ENCODE measurements around the gene ZBTB26. TPM values are rescaled to one million over a fixed set of nuclear protein-coding genes. Genes with fewer than 3 reads are reported as not detected.

The ZBTB26 gene
- total RNA-seq, 1 donor from 2014 or later: 6.5 TPM

DNA sequence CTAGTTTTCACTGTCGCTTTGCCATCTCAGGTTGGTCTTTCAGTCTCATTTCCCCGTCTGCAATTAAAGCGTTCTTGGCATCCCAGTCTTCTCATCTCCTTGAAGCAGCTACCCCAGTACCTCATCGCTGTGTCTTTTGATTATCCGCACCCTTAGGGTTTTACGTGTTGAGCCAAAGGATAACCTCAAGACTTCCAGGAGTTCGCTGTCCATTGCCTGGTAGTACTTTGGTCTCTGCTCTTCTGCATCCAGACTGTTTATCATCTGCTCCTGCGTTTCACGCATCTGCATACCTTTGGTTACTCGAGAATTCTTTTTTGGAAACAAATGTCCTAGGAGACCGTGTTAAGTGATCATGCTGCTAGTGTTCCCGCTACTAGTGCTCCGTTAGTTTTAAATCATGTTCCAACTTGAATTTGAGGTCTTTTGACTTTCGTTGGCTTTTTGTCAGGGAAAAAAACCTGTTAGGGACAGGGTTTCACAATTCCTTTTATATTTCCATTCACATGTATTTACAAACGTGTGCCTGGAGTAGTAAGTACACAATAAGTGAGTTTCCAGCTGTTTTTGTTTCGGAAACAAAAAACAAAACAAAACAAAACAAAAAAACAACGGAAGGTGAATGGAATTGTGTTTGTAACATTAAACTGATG lies 10.4 kb upstream of the ZBTB26 start:
- peaks cover 2% of the 10 kb centered on the region for H3K36me3 Mint-ChIP-seq (ENCODE audit: low read depth, unreplicated experiment)
- no peak for FAIRE-seq

DNA sequence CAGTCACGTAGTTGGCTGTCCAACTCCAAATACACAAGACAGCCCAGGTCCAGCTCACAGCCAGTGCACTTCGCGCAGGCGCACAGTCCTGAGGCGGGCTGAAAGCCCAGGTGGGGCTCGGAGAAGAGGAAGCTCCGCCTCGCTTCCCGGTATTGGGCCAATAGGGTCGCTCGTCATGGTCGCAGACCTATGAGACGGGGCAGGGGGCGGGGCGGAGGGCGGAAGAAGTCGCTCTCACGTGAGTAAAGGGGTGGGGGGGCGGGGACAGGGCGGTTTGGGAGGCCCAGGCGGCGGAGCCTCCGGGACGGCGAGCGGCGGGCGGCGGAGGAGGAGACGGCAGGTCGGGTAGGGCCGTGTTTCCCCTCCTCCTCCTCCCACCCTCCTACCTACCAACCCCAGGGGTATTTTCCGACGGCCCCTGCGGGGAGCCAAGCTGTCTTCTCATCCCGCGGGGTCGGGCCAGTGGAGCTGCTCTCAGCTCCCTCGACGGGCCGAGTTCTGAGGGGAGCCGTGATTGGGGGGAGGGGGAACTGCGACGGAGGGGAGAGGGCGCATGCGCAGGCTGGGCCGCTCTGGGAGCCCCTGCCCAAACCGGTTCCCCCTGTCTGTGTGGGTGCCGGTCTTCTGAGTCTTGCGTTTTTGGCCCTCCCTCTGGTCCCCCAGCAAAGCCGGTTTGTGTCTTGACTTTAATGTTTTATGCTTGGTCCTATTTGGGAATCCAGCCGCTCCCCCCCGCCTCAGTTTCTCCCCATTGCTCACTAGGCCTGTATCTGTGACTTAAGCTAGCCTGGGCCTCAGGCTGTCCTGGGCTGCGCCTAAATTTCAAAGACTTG lies 9.7 kb upstream of the ZBTB26 start, which contains the start of gene RABGAP1:
Gene RABGAP1, plus strand, starts transcription at position 272 of the 833 bp plus-strand sequence. CDS start 16,040 bp downstream, outside the sequence.
- Histone ChIP-seq H3K36me3 (ENCODE audit: insufficient read depth, low read length) (peaks cover 4% of the 10 kb centered on the region), H3K4me2 (ENCODE audit: low read length) (peak within 1 kb of the TSS; percentile 94), H4K20me1 (ENCODE audit: insufficient read depth, low read length) (peaks cover 43% of the 10 kb centered on the region), H2AFZ (ENCODE audit: low read depth, low read length) (peak within 1 kb of the TSS; percentile 88), H3K9ac (ENCODE audit: low read length) (peak within 1 kb of the TSS; percentile 82), H3K27me3 (ENCODE audit: insufficient read depth, low read length) (no peaks in the 10 kb centered on the region), H3K4me1 (ENCODE audit: insufficient read depth, low read length) (peaks cover 7% of the 10 kb centered on the region), H3K27ac (ENCODE audit: low read depth, low read length) (peak within 1 kb of the TSS; percentile 89), H3K4me3 (ENCODE audit: insufficient read depth, low read depth, low read length) (peak within 1 kb of the TSS; percentile 74), H3K9me3 (ENCODE audit: insufficient read depth, low read depth, low read length) (no peaks in the 10 kb centered on the region), H3K79me2 (ENCODE audit: insufficient read depth, low read length) (peaks cover 62% of the 10 kb centered on the region)
- peak within 1 kb of the TSS; percentile 99 for H3K4me3 Mint-ChIP-seq (ENCODE audit: unreplicated experiment)
- DNase-seq (ENCODE audit: low read depth): peak; percentile 90
- no peaks in the 10 kb centered on the region for H3K27me3 Mint-ChIP-seq (ENCODE audit: low read depth, unreplicated experiment)
- peaks cover 2% of the 10 kb centered on the region for H3K36me3 Mint-ChIP-seq (ENCODE audit: low read depth, unreplicated experiment)
- peaks cover 25% of the 10 kb centered on the region for H3K4me1 Mint-ChIP-seq (ENCODE audit: low read depth, unreplicated experiment)
- no peaks in the 10 kb centered on the region for H3K9me3 Mint-ChIP-seq (ENCODE audit: unreplicated experiment)
- FAIRE-seq: no peak
- TF ChIP-seq, protein P1, sequence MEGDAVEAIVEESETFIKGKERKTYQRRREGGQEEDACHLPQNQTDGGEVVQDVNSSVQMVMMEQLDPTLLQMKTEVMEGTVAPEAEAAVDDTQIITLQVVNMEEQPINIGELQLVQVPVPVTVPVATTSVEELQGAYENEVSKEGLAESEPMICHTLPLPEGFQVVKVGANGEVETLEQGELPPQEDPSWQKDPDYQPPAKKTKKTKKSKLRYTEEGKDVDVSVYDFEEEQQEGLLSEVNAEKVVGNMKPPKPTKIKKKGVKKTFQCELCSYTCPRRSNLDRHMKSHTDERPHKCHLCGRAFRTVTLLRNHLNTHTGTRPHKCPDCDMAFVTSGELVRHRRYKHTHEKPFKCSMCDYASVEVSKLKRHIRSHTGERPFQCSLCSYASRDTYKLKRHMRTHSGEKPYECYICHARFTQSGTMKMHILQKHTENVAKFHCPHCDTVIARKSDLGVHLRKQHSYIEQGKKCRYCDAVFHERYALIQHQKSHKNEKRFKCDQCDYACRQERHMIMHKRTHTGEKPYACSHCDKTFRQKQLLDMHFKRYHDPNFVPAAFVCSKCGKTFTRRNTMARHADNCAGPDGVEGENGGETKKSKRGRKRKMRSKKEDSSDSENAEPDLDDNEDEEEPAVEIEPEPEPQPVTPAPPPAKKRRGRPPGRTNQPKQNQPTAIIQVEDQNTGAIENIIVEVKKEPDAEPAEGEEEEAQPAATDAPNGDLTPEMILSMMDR (IDR thresholded peaks at IDR 0.05; ENCODE audit: insufficient read depth, low read depth, low read length): no peak
- TF ChIP-seq EZH2 (IDR thresholded peaks at IDR 0.05; ENCODE audit: insufficient read depth, low read length): no peak
- peak within 1 kb of the TSS; percentile 94 for H3K27ac Mint-ChIP-seq (ENCODE audit: unreplicated experiment)

More for the DNA sequence above, 10.4 kb upstream of the ZBTB26 start:
- H3K9ac ChIP-seq (ENCODE audit: low read length): peak overlapping the region; percentile 82
- Mint-ChIP-seq H3K4me1 (ENCODE audit: low read depth, unreplicated experiment) (peaks cover 27% of the 10 kb centered on the region), H3K4me3 (ENCODE audit: unreplicated experiment) (peak overlapping the region; percentile 99), H3K27ac (ENCODE audit: unreplicated experiment) (peak overlapping the region; percentile 94), H3K9me3 (ENCODE audit: unreplicated experiment) (no peaks in the 10 kb centered on the region), H3K27me3 (ENCODE audit: low read depth, unreplicated experiment) (no peaks in the 10 kb centered on the region)
- peak overlapping the region; percentile 74 for H3K4me3 ChIP-seq (ENCODE audit: insufficient read depth, low read depth, low read length)
- peak overlapping the region; percentile 94 for H3K4me2 ChIP-seq (ENCODE audit: low read length)
- peaks cover 7% of the 10 kb centered on the region for H3K4me1 ChIP-seq (ENCODE audit: insufficient read depth, low read length)
- H3K36me3 ChIP-seq (ENCODE audit: insufficient read depth, low read length): peaks cover 2% of the 10 kb centered on the region
- peak overlapping the region; percentile 89 for H3K27ac ChIP-seq (ENCODE audit: low read depth, low read length)
- H3K27me3 ChIP-seq (ENCODE audit: insufficient read depth, low read length): no peaks in the 10 kb centered on the region
- peak; percentile 70 for DNase-seq (ENCODE audit: low read depth)
- H3K79me2 ChIP-seq (ENCODE audit: insufficient read depth, low read length): peaks cover 62% of the 10 kb centered on the region
- H4K20me1 ChIP-seq (ENCODE audit: insufficient read depth, low read length): peaks cover 38% of the 10 kb centered on the region
- peak overlapping the region; percentile 75 for H2AFZ ChIP-seq (ENCODE audit: low read depth, low read length)
- no peak for TF ChIP-seq EZH2 (IDR thresholded peaks at IDR 0.05; ENCODE audit: insufficient read depth, low read length)
- TF ChIP-seq, protein P1 (IDR thresholded peaks at IDR 0.05; ENCODE audit: insufficient read depth, low read depth, low read length): no peak
- no peaks in the 10 kb centered on the region for H3K9me3 ChIP-seq (ENCODE audit: insufficient read depth, low read depth, low read length)

Data from astrocyte (in vitro differentiated cells and primary cell).